ENCODE results near the gene SMIM36.

- TF ChIP-seq, protein P1, sequence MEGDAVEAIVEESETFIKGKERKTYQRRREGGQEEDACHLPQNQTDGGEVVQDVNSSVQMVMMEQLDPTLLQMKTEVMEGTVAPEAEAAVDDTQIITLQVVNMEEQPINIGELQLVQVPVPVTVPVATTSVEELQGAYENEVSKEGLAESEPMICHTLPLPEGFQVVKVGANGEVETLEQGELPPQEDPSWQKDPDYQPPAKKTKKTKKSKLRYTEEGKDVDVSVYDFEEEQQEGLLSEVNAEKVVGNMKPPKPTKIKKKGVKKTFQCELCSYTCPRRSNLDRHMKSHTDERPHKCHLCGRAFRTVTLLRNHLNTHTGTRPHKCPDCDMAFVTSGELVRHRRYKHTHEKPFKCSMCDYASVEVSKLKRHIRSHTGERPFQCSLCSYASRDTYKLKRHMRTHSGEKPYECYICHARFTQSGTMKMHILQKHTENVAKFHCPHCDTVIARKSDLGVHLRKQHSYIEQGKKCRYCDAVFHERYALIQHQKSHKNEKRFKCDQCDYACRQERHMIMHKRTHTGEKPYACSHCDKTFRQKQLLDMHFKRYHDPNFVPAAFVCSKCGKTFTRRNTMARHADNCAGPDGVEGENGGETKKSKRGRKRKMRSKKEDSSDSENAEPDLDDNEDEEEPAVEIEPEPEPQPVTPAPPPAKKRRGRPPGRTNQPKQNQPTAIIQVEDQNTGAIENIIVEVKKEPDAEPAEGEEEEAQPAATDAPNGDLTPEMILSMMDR (IDR thresholded peaks at IDR 0.05), result no peak
- TF ChIP-seq POLR2AphosphoS5 (IDR thresholded peaks at IDR 0.05) (no peak), POLR2A (IDR thresholded peaks at IDR 0.05) (no peak), EP300 (IDR thresholded peaks at IDR 0.05) (no peak)
These were observed 16.0 kb downstream of the SMIM36 start for GRCh38 chr17:55495239-55495638.

Data from gastroesophageal sphincter (tissue), 3 donors.